AG10803 (cell line): ENCODE data around the gene ASMTL.
"Not testable (repeated sequence)": the region's sequence is repeated elsewhere in the genome, so short reads cannot be mapped to it uniquely, and the experiment has no call there.

ENCODE experiments used
- DNase-seq: peaks from one replicate; pipeline ENCODE4 v3.0.0; 2010; ENCODE audit warnings: low read depth
- H3K4me3 ChIP-seq: 2 replicates; pipeline ENCODE4 v1.5.1; 2011; ENCODE audit warnings: mild to moderate bottlenecking, low read length, control low read depth
- CTCF ChIP-seq: conservative IDR thresholded peaks from 2 replicates; pipeline ENCODE4 v1.5.1; 2011; ENCODE audit warnings: mild to moderate bottlenecking, low read length, control low read depth, inconsistent platforms

Gene ASMTL

GRCh38 chrX:1477801-1478458 is 25.2 kb upstream of the ASMTL start:
- no peak for DNase-seq
- H3K4me3 ChIP-seq, result no peak overlapping the region
- TF ChIP-seq CTCF, result no peak

GRCh38 chrX:1477229-1477628 is 24.5 kb upstream of the ASMTL start:
- H3K4me3 ChIP-seq, result no peak overlapping the region
- DNase-seq, result no peak
- no peak for TF ChIP-seq CTCF

GRCh38 chrX:1476682-1477081 is 24.0 kb upstream of the ASMTL start:
- no peak overlapping the region for H3K4me3 ChIP-seq
- DNase-seq, result no peak

GRCh38 chrX:1475881-1476280 is 23.2 kb upstream of the ASMTL start:
- no peak for DNase-seq
- no peak for TF ChIP-seq CTCF
- H3K4me3 ChIP-seq, result no peak overlapping the region

More at GRCh38 chrX:1476682-1477081, 24.0 kb upstream of the ASMTL start:
- TF ChIP-seq CTCF, result no peak

- no peak for TF ChIP-seq CTCF
- H3K4me3 ChIP-seq, result no peak overlapping the region
- no peak for DNase-seq
These were observed 22.8 kb upstream of the ASMTL start for GRCh38 chrX:1475481-1475880.

GRCh38 chrX:1474593-1474992 is 21.9 kb upstream of the ASMTL start:
- H3K4me3 ChIP-seq, DNase-seq: not testable (repeated sequence)

GRCh38 chrX:1472975-1473374 is 20.3 kb upstream of the ASMTL start:
- no peak for TF ChIP-seq CTCF
- H3K4me3 ChIP-seq, result no peak overlapping the region
- no peak for DNase-seq
